Endodermal cell (in vitro differentiated cells): ENCODE results near the gene SDR9C7. TPM values are rescaled to one million over a fixed set of nuclear protein-coding genes. Genes with fewer than 3 reads are reported as not detected.
"Not testable (repeated sequence)": the region's sequence is repeated elsewhere in the genome, so short reads cannot be mapped to it uniquely, and the experiment has no call there.

Source experiments
- DNase-seq: peaks from one replicate; pipeline ENCODE4 v3.0.0-alpha.2; 2017
- H3K27ac ChIP-seq: 2 replicates; pipeline ENCODE4 v1.5.1; 2013; ENCODE audit warnings: mild to moderate bottlenecking, low read depth, low read length, moderate library complexity
- H3K27me3 ChIP-seq: 2 replicates; pipeline ENCODE4 v1.6.1; 2013; ENCODE audit warnings: mild to moderate bottlenecking, low read length, moderate library complexity; ENCODE audit not compliant: insufficient read depth, control insufficient read depth, poor library complexity, severe bottlenecking
- H3K36me3 ChIP-seq: 2 replicates; pipeline ENCODE4 v1.7.0; 2013; ENCODE audit warnings: mild to moderate bottlenecking, low read length, moderate library complexity; ENCODE audit not compliant: control insufficient read depth, insufficient read depth
- H3K4me1 ChIP-seq: one replicate; pipeline ENCODE4 v1.7.0; 2013; ENCODE audit warnings: low read length; ENCODE audit not compliant: control insufficient read depth, insufficient read depth
- H3K4me3 ChIP-seq: 2 replicates; pipeline ENCODE4 v1.5.1; 2013; ENCODE audit warnings: mild to moderate bottlenecking, low read length, moderate library complexity
- H3K9ac ChIP-seq: 2 replicates; pipeline ENCODE4 v1.6.1; 2013; ENCODE audit warnings: mild to moderate bottlenecking, low read length, moderate library complexity; ENCODE audit not compliant: poor library complexity, severe bottlenecking; ENCODE audit errors: extremely low read depth
- H3K9me3 ChIP-seq: 2 replicates; pipeline ENCODE4 v1.6.1; 2013; ENCODE audit warnings: mild to moderate bottlenecking, low read length, moderate library complexity; ENCODE audit not compliant: control insufficient read depth
- H3K27ac Mint-ChIP-seq: 2 replicates; pipeline ENCODE4 v1.8.0; 2020; ENCODE audit warnings: mixed read lengths
- H3K27me3 Mint-ChIP-seq: 2 replicates; pipeline ENCODE4 v1.8.0; 2021; ENCODE audit warnings: mild to moderate bottlenecking, mixed read lengths; ENCODE audit not compliant: insufficient read depth
- H3K36me3 Mint-ChIP-seq: 2 replicates; pipeline ENCODE4 v1.8.0; 2020; ENCODE audit warnings: low read depth, mixed read lengths
- H3K4me1 Mint-ChIP-seq: 2 replicates; pipeline ENCODE4 v1.8.0; 2020; ENCODE audit warnings: mixed read lengths
- H3K4me3 Mint-ChIP-seq: 2 replicates; pipeline ENCODE4 v1.8.0; 2020; ENCODE audit warnings: mild to moderate bottlenecking, moderate library complexity, mixed read lengths
- H3K9me3 Mint-ChIP-seq: 2 replicates; pipeline ENCODE4 v1.8.0; 2020; ENCODE audit warnings: mild to moderate bottlenecking, mixed read lengths
- CTCF ChIP-seq: fragments of 200-600 bp; sonication (generic); conservative IDR thresholded peaks from 2 replicates; pipeline ENCODE4 v1.5.0; 2021; ENCODE audit warnings: antibody characterized with exemption, mild to moderate bottlenecking
- WGBS, 2 experiments: methylation state at CpG; one replicate each; pipeline versions ENCODE4 v1.1.5 to v1.1.7; 2013; ENCODE audit warnings: missing lambda C conversion rate in 2 of 2, mixed read lengths in 1 of 2; ENCODE audit not compliant: insufficient coverage in 1 of 2, insufficient read length in 1 of 2; 5-methylcytosine and 5-hydroxymethylcytosine counted together
- total RNA-seq, 2 donors: library from RNA; stranded (reverse); fragmentation: NEBNext Ultra II Directional in 1 of 2; extraction: Animal tissue kit (Norgen Biotek cat#: 25700) in 1 of 2; gene quantifications; 2 replicates in 1 of 2; 3 replicates in 1 of 2; pipeline ENCODE4 v1.2.1, GENCODE V29; 2021

SDR9C7 gene
- total RNA-seq, 2 donors from 2014 or later: not detected

GRCh38 chr12:56897844-56898361 lies 36.3 kb downstream of the SDR9C7 start:
- peaks cover 36% of the 10 kb centered on the region for H3K9me3 Mint-ChIP-seq
- peaks cover 10% of the 10 kb centered on the region for H3K9me3 ChIP-seq
- no peak overlapping the region for H3K27ac ChIP-seq
- no peak overlapping the region for H3K27ac Mint-ChIP-seq
- no peak overlapping the region for H3K9ac ChIP-seq
- H3K4me1 ChIP-seq: no peaks in the 10 kb centered on the region
- H3K27me3 Mint-ChIP-seq: peaks cover 8% of the 10 kb centered on the region
- no peaks in the 10 kb centered on the region for H3K4me1 Mint-ChIP-seq
- H3K27me3 ChIP-seq: no peaks in the 10 kb centered on the region
- no peaks in the 10 kb centered on the region for H3K36me3 ChIP-seq
- no peaks in the 10 kb centered on the region for H3K36me3 Mint-ChIP-seq
- H3K4me3 ChIP-seq: no peak overlapping the region
- TF ChIP-seq CTCF: no peak
- H3K4me3 Mint-ChIP-seq: no peak overlapping the region
- DNase-seq: no peak

- Histone ChIP-seq H3K9ac (no peak overlapping the region), H3K9me3 (peaks cover 5% of the 10 kb centered on the region), H3K4me1 (no peaks in the 10 kb centered on the region), H3K27me3 (no peaks in the 10 kb centered on the region), H3K36me3 (no peaks in the 10 kb centered on the region), H3K4me3 (no peak overlapping the region), H3K27ac (no peak overlapping the region)
- H3K27ac Mint-ChIP-seq: no peak overlapping the region
- no peaks in the 10 kb centered on the region for H3K4me1 Mint-ChIP-seq
- TF ChIP-seq CTCF: no peak
- H3K4me3 Mint-ChIP-seq: no peak overlapping the region
- 60% methylated on average over 1 of the region's 1 CpG; no CpG with 5 or more reads in 1 of the 2 experiments for WGBS, 2 experiments
- DNase-seq: no peak
- H3K27me3 Mint-ChIP-seq: peaks cover 13% of the 10 kb centered on the region
- H3K9me3 Mint-ChIP-seq: peaks cover 30% of the 10 kb centered on the region
- no peaks in the 10 kb centered on the region for H3K36me3 Mint-ChIP-seq
These were observed 38.1 kb downstream of the SDR9C7 start for GRCh38 chr12:56896082-56896481.

GRCh38 chr12:56894698-56895368 lies 39.4 kb downstream of the SDR9C7 start:
- Histone ChIP-seq H3K4me3 (no peak overlapping the region), H3K4me1 (no peaks in the 10 kb centered on the region), H3K9ac (no peak overlapping the region), H3K9me3 (no peaks in the 10 kb centered on the region), H3K27ac (no peak overlapping the region), H3K27me3 (no peaks in the 10 kb centered on the region), H3K36me3 (no peaks in the 10 kb centered on the region)
- Mint-ChIP-seq H3K4me3 (no peak overlapping the region), H3K4me1 (no peaks in the 10 kb centered on the region), H3K9me3 (peaks cover 24% of the 10 kb centered on the region), H3K36me3 (no peaks in the 10 kb centered on the region), H3K27me3 (peaks cover 16% of the 10 kb centered on the region), H3K27ac (no peak overlapping the region)
- 94% methylated on average over 3 of the region's 5 CpGs; no CpG with 5 or more reads in 1 of the 2 experiments for WGBS, 2 experiments
- no peak for TF ChIP-seq CTCF
- no peak for DNase-seq

- H3K4me3 Mint-ChIP-seq, H3K4me1 ChIP-seq, H3K4me3 ChIP-seq, DNase-seq, H3K9ac ChIP-seq, H3K27me3 ChIP-seq, H3K9me3 ChIP-seq, H3K27ac Mint-ChIP-seq, H3K4me1 Mint-ChIP-seq, H3K27ac ChIP-seq, H3K36me3 ChIP-seq, H3K36me3 Mint-ChIP-seq: not testable (repeated sequence)
- 76 to 94% methylated on average over 2 to 3 of the region's 3 CpGs for WGBS, 2 experiments
- Mint-ChIP-seq H3K27me3 (peaks cover 18% of the 10 kb centered on the region), H3K9me3 (peaks cover 27% of the 10 kb centered on the region)
These were observed 42.3 kb downstream of the SDR9C7 start for GRCh38 chr12:56891885-56892284.
